IMR-90 (cell line): ENCODE data around the gene APLN. TPM values are rescaled to one million over a fixed set of nuclear protein-coding genes. Genes with fewer than 3 reads are reported as not detected.

Experiments
- ATAC-seq: fragments of 200-7000 bp; cut with Tn5 transposase; 2 replicates; pipeline ENCODE4 v1.9.1; 2020; ENCODE audit warnings: low read depth, mild to moderate bottlenecking, moderate library complexity
- BruUV-seq: library from RNA; stranded (reverse); fragments of 400-500 nt; replicated peaks from 2 replicates; lab custom pipeline; 2021; lab: Mats Ljungman, UMichigan
- CTCF ChIA-PET: fragments of 300-600 bp; formaldehyde crosslinking; extraction: SDS; loops from one replicate; lab custom pipeline; 2021; ENCODE audit warnings: antibody characterized with exemption; lab: Yijun Ruan, JAX
- POLR2A ChIA-PET: fragments of 300-600 bp; sonication (Branson Sonifier 250); formaldehyde crosslinking; loops from one replicate; lab custom pipeline; 2022; ENCODE audit warnings: antibody characterized with exemption; ENCODE audit not compliant: unreplicated experiment; lab: Charles Lee
- DNase-seq: peaks from one replicate; pipeline ENCODE4 v3.0.0; 2013
- H2AFZ ChIP-seq: replicated peaks from 2 replicates; pipeline ENCODE3; 2013; ENCODE audit warnings: low read length, mild to moderate bottlenecking; ENCODE audit not compliant: poor library complexity
- H2AK5ac ChIP-seq: 2 replicates; pipeline ENCODE4 v1.6.1; 2013; ENCODE audit warnings: low read depth, low read length, inconsistent platforms
- H2AK9ac ChIP-seq: replicated peaks from 2 replicates; pipeline ENCODE3; 2013; ENCODE audit warnings: mild to moderate bottlenecking, low read depth, low read length, moderate library complexity; ENCODE audit not compliant: poor library complexity
- H2BK120ac ChIP-seq: 2 replicates; pipeline ENCODE4 v1.6.1; 2013; ENCODE audit warnings: low read depth, low read length, inconsistent platforms
- H2BK15ac ChIP-seq: 3 replicates; pipeline ENCODE4 v1.6.1; 2013; ENCODE audit warnings: low read depth, low read length, inconsistent platforms
- H2BK20ac ChIP-seq: 2 replicates; pipeline ENCODE4 v1.6.1; 2013; ENCODE audit warnings: low read depth, mild to moderate bottlenecking, inconsistent platforms, low read length, moderate library complexity
- H2BK5ac ChIP-seq: 2 replicates; pipeline ENCODE4 v1.6.1; 2013; ENCODE audit warnings: mild to moderate bottlenecking, low read depth, low read length, inconsistent platforms; ENCODE audit not compliant: poor library complexity, severe bottlenecking
- H3K14ac ChIP-seq: replicated peaks from 2 replicates; pipeline ENCODE4 v1.6.1; 2013; ENCODE audit warnings: low read depth, low read length, inconsistent platforms
- H3K18ac ChIP-seq: 2 replicates; pipeline ENCODE4 v1.6.1; 2013; ENCODE audit warnings: low read depth, low read length, control low read depth
- H3K23ac ChIP-seq: 2 replicates; pipeline ENCODE4 v1.6.1; 2013; ENCODE audit warnings: low read depth, low read length, inconsistent platforms
- H3K27ac ChIP-seq: 2 replicates; pipeline ENCODE4 v1.5.1; 2013; ENCODE audit warnings: mild to moderate bottlenecking, control low read depth, low read length; ENCODE audit not compliant: insufficient read depth
- H3K27me3 ChIP-seq: 2 replicates; pipeline ENCODE4 v1.6.1; 2013; ENCODE audit warnings: low read length; ENCODE audit not compliant: control insufficient read depth, insufficient read depth
- H3K36me3 ChIP-seq: 2 replicates; pipeline ENCODE4 v1.6.1; 2013; ENCODE audit warnings: low read length, mixed read lengths; ENCODE audit not compliant: control insufficient read depth, insufficient read depth
- H3K4ac ChIP-seq: 2 replicates; pipeline ENCODE4 v1.6.1; 2013; ENCODE audit warnings: low read depth, low read length, inconsistent platforms
- H3K4me1 ChIP-seq: 2 replicates; pipeline ENCODE4 v1.6.1; 2013; ENCODE audit warnings: low read length, mixed read lengths; ENCODE audit not compliant: control insufficient read depth, insufficient read depth
- H3K4me2 ChIP-seq: 2 replicates; pipeline ENCODE4 v1.6.1; 2013; ENCODE audit warnings: low read depth, mild to moderate bottlenecking, control low read depth, low read length, moderate library complexity
- H3K4me3 ChIP-seq: 2 replicates; pipeline ENCODE4 v1.5.1; 2013; ENCODE audit warnings: low read depth, mild to moderate bottlenecking, control low read depth, low read length, moderate library complexity; ENCODE audit not compliant: insufficient read depth
- H3K56ac ChIP-seq: 2 replicates; pipeline ENCODE4 v1.6.1; 2013; ENCODE audit warnings: low read length, inconsistent platforms; ENCODE audit not compliant: insufficient read depth; ENCODE audit errors: extremely low read depth
- H3K79me1 ChIP-seq, 2 experiments: 2 replicates each; pipeline ENCODE4 v1.6.1; 2013; ENCODE audit warnings: low read length in 2 of 2, inconsistent platforms in 1 of 2, low read depth in 1 of 2
- H3K9ac ChIP-seq: 2 replicates; pipeline ENCODE4 v1.6.1; 2013; ENCODE audit warnings: low read depth, low read length, control low read depth
- H3K9me1 ChIP-seq: 2 replicates; pipeline ENCODE4 v1.6.1; 2013; ENCODE audit warnings: low read length, inconsistent platforms; ENCODE audit not compliant: insufficient read depth
- H3K9me3 ChIP-seq: 2 replicates; pipeline ENCODE4 v1.6.1; 2013; ENCODE audit warnings: low read length; ENCODE audit not compliant: control insufficient read depth, insufficient read depth
- H4K20me1 ChIP-seq: 2 replicates; pipeline ENCODE4 v1.6.1; 2013; ENCODE audit warnings: low read length, inconsistent platforms; ENCODE audit not compliant: insufficient read depth
- H4K5ac ChIP-seq: 2 replicates; pipeline ENCODE4 v1.6.1; 2013; ENCODE audit warnings: mild to moderate bottlenecking, low read depth, low read length, control low read depth
- H4K8ac ChIP-seq, 2 experiments: 2 replicates each; pipeline ENCODE4 v1.6.1; 2013; ENCODE audit warnings: low read depth in 2 of 2, low read length in 2 of 2, control low read depth in 1 of 2, inconsistent platforms in 1 of 2
- H4K91ac ChIP-seq: 2 replicates; pipeline ENCODE4 v1.6.1; 2013; ENCODE audit warnings: low read depth, low read length, inconsistent platforms; ENCODE audit not compliant: insufficient read depth
- BHLHE40 ChIP-seq: fragments of 150-350 bp; IDR thresholded peaks from 2 replicates; pipeline ENCODE4 v1.6.1; 2016; ENCODE audit warnings: mild to moderate bottlenecking, low read depth, low read length
- CHD1 ChIP-seq: IDR thresholded peaks from 2 replicates; pipeline ENCODE4 v1.6.1; 2012; ENCODE audit warnings: low read depth, low read length, improper control_type of control experiment
- CTCF ChIP-seq: conservative IDR thresholded peaks from 2 replicates; pipeline ENCODE4 v1.5.1; 2012; ENCODE audit warnings: mild to moderate bottlenecking, low read depth, low read length, improper control_type of control experiment
- ELK1 ChIP-seq: fragments of 150-350 bp; IDR thresholded peaks from 2 replicates; pipeline ENCODE4 v1.6.1; 2016; ENCODE audit warnings: low read depth, mild to moderate bottlenecking, low read length, moderate library complexity, borderline replicate concordance
- MAZ ChIP-seq: IDR thresholded peaks from 2 replicates; pipeline ENCODE4 v1.6.1; 2012; ENCODE audit warnings: low read depth, mild to moderate bottlenecking, low read length, improper control_type of control experiment, moderate library complexity, borderline replicate concordance
- NFE2L2 ChIP-seq: fragments of 150-350 bp; IDR thresholded peaks from 2 replicates; pipeline ENCODE4 v1.6.1; 2016; ENCODE audit warnings: low read depth, mild to moderate bottlenecking, low read length
- POLR2A ChIP-seq: IDR thresholded peaks from 2 replicates; pipeline ENCODE4 v1.6.1; 2012; ENCODE audit warnings: mild to moderate bottlenecking, low read depth, low read length
- RCOR1 ChIP-seq: IDR thresholded peaks from 2 replicates; pipeline ENCODE4 v1.6.1; 2012; ENCODE audit warnings: mild to moderate bottlenecking, low read length, improper control_type of control experiment; ENCODE audit not compliant: insufficient replicate concordance
- RFX5 ChIP-seq: IDR thresholded peaks from 2 replicates; pipeline ENCODE4 v1.8.0; 2012; ENCODE audit warnings: low read depth, mild to moderate bottlenecking, low read length, moderate library complexity
- USF2 ChIP-seq: fragments of 150-350 bp; IDR thresholded peaks from 2 replicates; pipeline ENCODE4 v1.6.1; 2017; ENCODE audit warnings: mild to moderate bottlenecking, antibody characterized with exemption, low read length, low read depth
- WGBS, 2 experiments: methylation state at CpG; one replicate each; pipeline versions ENCODE4 v1.1.5 to v1.1.7; 2013; ENCODE audit warnings: missing lambda C conversion rate in 2 of 2; ENCODE audit not compliant: insufficient read length in 1 of 2; ENCODE audit errors: extremely low coverage in 2 of 2; 5-methylcytosine and 5-hydroxymethylcytosine counted together
- dilution Hi-C: fragments of 300-500 bp; cut with HindIII; formaldehyde crosslinking; loops from one replicate; pipeline ENCODE4 v1.14.3; 2018; ENCODE audit warnings: low sequenced_read_pairs; ENCODE audit not compliant: unreplicated experiment
- in situ Hi-C: fragments of 300-500 bp; cut with MboI; formaldehyde crosslinking; loops from 3 replicates; pipeline ENCODE4 v1.14.3; 2019; ENCODE audit warnings: low sequenced_read_pairs, inconsistent platforms, mixed read lengths
- intact Hi-C: fragments of 100-400 bp; cut with micrococcal nuclease; formaldehyde crosslinking; loops from 2 replicates; pipeline ENCODE4 v1.10.0; 2022
- polyA plus RNA-seq, 3 experiments: library from polyadenylated mRNA; depleted of rRNA; stranded (reverse); fragments of >200 nt; gene quantifications; 2 replicates each; pipeline ENCODE4 v1.2.3, GENCODE V29; 2012; ENCODE audit warnings: low replicate concordance in 1 of 3
- total RNA-seq: library from RNA; depleted of rRNA; stranded (reverse); fragments of >200 nt; gene quantifications from 2 replicates; pipeline ENCODE4 v1.2.3, GENCODE V29; 2012

The APLN gene
- total and polyA plus RNA-seq, 2 of the 4 experiments (the other 2 are of a cell fraction): 0.18 to 0.72 TPM

GRCh38 chrX:129636175-129636681, 18.5 kb downstream of the APLN start (continued):
- TF ChIP-seq USF2 (no peak), CTCF (no peak)

- Histone ChIP-seq H4K5ac (no peak overlapping the region), H3K27me3 (peaks cover 10% of the 10 kb centered on the region; the same call in 1 of the 2 replicates), H3K9me1 (no peaks in the 10 kb centered on the region), H3K4me3 (no peak overlapping the region), H3K36me3 (no peaks in the 10 kb centered on the region), H3K4me2 (no peak overlapping the region), H4K91ac (no peak overlapping the region), H3K4me1 (no peaks in the 10 kb centered on the region), H2AFZ (no peak overlapping the region), H3K9ac (no peak overlapping the region), H2BK15ac (no peak overlapping the region), H3K27ac (no peak overlapping the region), H2BK120ac (no peak overlapping the region), H3K9me3 (no peaks in the 10 kb centered on the region), H2AK5ac (no peak overlapping the region), H4K20me1 (no peaks in the 10 kb centered on the region), H3K23ac (no peak overlapping the region), H4K8ac (no peak overlapping the region), H3K18ac (no peak overlapping the region), H3K56ac (no peak overlapping the region), H2BK5ac (no peak overlapping the region), H2BK20ac (no peak overlapping the region), H3K79me1 (no peaks in the 10 kb centered on the region), H2AK9ac (no peak overlapping the region), H3K14ac (no peak overlapping the region), H3K4ac (no peak overlapping the region)
- ChIA-PET POLR2A (interaction anchor here (0.7 kb wide), 1 partner anchor 587 kb away, joined by 3 read pairs; no protein-coding TSS in a partner anchor), CTCF (no interaction called here)
- in situ Hi-C loops: no loop called here
- BruUV-seq: no TSS peak
- 62% methylated on average over 6 of the region's 7 CpGs; no CpG with 5 or more reads in 1 of the 2 experiments for WGBS, 2 experiments
- dilution Hi-C loops: no loop called here
- ATAC-seq (no peak), DNase-seq (no peak)
- intact Hi-C loops: loop anchor here (10.0 kb wide), 1 partner anchor 190 kb away; no protein-coding TSS in a partner anchor
- TF ChIP-seq CHD1: no peak
- no peak for TF ChIP-seq NFE2L2
- no peak for TF ChIP-seq BHLHE40
- TF ChIP-seq POLR2A: no peak
- no peak for TF ChIP-seq RFX5
- no peak for TF ChIP-seq ELK1
- no peak for TF ChIP-seq MAZ
- TF ChIP-seq CTCF: no peak
- TF ChIP-seq RCOR1: no peak
Measured at GRCh38 chrX:129634541-129634940, 20.2 kb downstream of the APLN start.
